IPS-NIHi7 (cell line): ENCODE data around the gene ZFPM1.

ENCODE experiments used
- DNase-seq: peaks from one replicate; pipeline ENCODE4 v3.0.0; 2012; ENCODE audit warnings: mixed read lengths; ENCODE audit errors: extremely low spot score

The ZFPM1 gene

DNA sequence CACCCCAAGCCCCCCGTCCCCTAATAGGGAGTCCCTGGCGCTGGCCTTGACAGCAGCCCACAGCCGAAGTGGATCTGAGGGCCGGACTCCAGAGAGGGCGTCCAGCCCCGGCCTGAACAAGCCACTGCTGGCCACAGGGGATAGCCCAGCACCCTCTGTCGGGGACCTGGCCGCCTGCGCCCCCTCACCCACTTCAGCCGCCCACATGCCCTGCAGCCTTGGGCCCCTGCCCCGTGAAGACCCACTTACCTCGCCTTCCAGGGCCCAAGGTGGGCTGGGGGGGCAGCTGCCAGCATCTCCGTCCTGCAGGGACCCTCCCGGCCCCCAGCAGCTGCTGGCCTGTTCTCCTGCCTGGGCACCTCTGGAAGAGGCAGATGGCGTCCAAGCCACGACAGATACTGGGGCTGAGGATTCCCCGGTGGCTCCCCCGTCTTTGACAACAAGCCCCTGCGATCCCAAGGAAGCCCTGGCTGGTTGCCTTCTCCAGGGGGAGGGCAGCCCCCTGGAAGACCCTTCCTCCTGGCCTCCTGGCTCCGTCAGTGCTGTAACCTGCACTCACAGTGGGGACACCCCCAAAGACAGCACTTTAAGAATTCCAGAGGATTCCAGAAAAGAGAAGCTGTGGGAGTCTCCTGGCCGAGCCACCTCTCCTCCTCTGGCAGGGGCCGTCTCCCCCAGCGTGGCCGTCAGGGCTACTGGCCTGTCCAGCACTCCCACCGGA is 19.3 kb upstream of the ZFPM1 start:
- DNase-seq: no peak

DNA sequence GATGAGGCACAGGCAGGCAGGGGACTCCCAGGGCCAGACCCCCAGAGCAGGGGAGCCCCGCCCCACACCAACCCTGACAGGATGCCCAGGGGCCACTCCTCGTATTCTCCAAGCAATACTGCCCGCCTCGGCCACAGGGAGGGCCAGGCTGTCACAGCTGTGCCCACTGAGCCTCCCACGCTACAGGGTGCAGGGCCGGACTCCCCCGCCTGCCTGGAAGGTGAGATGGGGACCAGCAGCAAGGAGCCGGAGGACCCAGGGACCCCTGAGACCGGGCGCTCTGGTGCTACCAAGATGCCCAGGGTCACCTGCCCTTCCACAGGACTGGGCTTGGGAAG is 18.8 kb upstream of the ZFPM1 start:
- DNase-seq: no peak

DNA sequence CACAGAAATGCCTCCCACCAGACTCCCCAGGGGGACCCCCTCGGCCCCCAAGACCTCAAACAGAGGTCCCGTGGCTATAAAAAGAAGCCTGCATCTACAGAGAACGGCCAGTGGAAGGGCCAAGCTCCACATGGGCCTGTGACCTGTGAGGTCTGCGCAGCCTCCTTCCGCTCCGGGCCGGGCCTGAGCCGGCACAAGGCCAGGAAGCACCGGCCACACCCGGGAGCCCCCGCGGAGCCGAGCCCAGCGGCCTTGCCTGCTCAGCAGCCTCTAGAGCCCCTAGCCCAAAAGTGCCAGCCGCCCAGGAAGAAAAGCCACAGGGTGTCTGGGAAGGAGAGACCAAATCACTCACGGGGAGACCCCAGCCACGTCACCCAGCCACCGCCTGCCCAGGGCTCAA is 18.3 kb upstream of the ZFPM1 start:
- no peak for DNase-seq

DNA sequence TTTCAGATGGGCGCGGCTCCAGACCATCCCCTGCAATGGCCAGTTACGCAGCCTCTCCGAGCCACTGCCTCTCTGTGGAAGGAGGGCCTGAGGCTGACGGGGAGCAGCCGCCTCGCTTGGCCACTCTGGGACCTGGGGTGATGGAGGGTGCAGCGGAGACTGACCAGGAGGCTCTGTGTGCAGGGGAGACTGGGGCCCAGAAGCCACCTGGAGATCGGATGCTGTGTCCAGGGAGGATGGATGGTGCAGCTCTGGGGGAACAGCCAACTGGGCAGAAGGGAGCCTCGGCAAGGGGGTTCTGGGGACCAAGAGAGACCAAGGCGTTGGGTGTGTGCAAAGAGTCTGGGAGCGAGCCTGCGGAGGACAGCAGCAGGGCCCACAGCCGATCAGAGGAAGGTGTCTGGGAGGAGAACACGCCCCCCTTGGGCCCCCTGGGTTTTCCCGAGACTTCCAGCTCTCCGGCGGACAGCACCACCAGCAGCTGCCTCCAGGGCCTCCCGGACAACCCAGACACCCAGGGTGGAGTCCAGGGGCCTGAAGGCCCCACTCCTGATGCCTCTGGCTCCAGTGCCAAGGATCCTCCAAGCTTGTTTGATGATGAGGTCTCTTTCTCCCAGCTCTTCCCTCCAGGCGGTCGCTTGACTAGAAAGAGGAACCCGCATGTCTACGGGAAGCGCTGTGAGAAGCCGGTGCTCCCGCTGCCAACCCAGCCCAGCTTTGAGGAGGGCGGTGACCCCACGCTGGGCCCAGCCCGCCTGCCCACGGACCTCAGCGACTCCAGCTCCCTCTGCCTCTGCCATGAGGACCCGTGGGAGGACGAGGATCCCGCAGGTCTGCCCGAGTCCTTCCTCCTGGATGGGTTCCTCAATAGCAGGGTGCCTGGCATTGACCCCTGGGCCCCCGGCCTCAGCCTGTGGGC is 17.4 kb upstream of the ZFPM1 start:
- DNase-seq: no peak

DNA sequence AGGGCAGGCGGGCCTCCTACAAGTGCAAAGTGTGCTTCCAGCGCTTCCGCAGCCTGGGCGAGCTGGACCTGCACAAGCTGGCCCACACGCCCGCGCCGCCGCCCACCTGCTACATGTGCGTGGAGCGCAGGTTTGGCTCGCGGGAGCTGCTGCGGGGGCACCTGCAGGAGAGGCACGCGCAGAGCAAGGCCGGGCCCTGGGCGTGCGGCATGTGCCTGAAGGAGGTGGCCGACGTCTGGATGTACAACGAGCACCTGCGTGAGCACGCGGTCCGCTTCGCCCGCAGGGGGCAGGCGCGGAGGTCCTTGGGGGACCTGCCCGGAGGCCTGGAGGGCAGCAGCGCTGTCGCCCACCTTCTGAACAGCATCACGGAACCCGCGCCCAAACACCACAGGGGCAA is 16.3 kb upstream of the ZFPM1 start:
- no peak for DNase-seq

DNA sequence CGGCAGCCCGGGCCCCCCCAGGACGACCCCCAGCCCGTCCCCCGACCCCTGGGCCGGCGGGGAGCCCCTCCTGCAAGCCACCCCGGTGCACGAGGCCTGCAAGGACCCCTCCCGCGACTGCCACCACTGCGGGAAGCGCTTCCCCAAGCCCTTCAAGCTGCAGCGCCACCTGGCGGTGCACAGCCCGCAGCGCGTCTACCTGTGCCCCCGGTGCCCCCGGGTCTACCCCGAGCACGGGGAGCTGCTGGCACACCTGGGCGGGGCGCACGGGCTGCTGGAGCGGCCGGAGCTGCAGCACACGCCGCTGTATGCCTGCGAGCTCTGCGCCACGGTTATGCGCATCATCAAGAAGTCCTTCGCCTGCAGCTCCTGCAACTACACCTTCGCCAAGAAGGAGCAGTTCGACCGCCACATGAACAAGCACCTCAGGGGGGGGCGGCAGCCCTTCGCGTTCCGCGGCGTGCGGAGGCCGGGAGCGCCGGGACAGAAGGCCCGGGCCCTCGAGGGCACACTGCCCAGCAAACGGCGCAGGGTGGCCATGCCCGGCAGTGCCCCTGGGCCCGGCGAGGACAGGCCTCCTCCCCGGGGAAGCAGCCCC is 15.6 kb upstream of the ZFPM1 start:
- DNase-seq: peak; percentile 93

- no peak for DNase-seq
Observed at GRCh38 chr16:88438084-88438870, 14.8 kb upstream of the ZFPM1 start.

GRCh38 chr16:88439016-88439415 is 14.1 kb upstream of the ZFPM1 start:
- no peak for DNase-seq

- DNase-seq: no peak
Observed at GRCh38 chr16:88439706-88440105, 13.4 kb upstream of the ZFPM1 start.

GRCh38 chr16:88440111-88440510 is 13.0 kb upstream of the ZFPM1 start:
- DNase-seq: no peak

GRCh38 chr16:88440686-88441405 is 12.2 kb upstream of the ZFPM1 start:
- DNase-seq: no peak

GRCh38 chr16:88441460-88441859 is 11.6 kb upstream of the ZFPM1 start:
- DNase-seq: no peak

DNA sequence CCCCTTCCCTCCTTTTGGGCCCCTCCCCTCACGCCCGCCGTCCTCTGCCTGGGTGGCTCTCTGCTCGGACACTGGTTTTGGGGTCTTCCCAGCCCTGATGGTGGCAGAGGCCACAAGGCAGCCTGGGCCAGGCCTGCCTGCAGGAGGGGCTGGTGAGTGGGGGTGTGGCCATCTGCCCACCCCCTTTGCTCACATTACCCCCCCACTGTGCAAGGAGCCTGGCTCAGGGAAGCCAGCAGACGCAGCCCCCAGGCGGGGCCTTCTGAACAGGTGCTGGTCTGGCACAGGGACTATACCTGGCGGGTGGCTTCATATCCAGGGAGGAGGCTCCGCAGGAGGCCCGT is 10.7 kb upstream of the ZFPM1 start:
- DNase-seq: no peak

DNA sequence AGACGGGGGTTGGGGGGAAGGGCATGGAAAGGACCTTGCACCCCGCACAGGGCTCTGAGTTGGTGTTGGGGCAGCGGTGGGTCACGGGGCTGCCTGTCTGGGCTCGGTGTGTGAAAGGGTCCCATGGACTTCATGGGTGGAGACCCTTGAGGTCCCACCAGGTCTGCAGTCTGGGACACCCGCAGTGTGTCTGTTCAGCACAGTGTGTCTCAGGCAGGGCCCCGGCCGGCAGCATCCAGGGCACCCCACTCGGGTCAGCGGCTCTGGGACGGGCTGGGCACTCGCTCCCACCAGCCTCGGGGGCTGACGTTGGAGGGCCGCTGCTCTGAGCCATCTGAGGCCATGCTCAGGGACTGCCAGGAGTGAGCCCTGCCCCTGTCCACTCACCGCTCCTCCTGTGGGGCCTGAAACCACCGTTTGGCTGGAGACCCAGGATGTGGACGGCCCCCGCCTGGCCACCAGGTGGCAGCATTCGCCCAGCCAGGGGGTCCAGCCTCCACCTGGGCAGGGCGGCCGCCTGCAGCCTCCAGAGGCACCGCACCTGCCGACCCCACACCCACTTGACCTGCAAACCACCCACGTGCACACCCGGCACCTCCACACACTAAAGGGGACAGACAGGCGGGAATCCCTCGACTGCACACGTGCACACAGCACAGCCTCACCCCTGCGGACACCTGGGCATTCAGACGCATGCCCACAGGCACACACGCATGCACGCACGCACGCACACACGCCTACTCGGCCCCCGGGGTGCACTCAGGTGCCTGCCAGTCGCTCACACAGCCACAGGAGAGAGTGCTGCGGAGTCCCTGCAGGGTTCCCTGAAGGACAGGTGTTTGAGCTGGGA is 10.1 kb upstream of the ZFPM1 start:
- DNase-seq: peak; percentile 94

- DNase-seq: no peak
Observed at GRCh38 chr16:88444826-88445582, 8.1 kb upstream of the ZFPM1 start.

- no peak for DNase-seq
Observed at GRCh38 chr16:88445583-88445960, 7.5 kb upstream of the ZFPM1 start.

- no peak for DNase-seq
Observed at GRCh38 chr16:88446061-88446460, 7.0 kb upstream of the ZFPM1 start.

DNA sequence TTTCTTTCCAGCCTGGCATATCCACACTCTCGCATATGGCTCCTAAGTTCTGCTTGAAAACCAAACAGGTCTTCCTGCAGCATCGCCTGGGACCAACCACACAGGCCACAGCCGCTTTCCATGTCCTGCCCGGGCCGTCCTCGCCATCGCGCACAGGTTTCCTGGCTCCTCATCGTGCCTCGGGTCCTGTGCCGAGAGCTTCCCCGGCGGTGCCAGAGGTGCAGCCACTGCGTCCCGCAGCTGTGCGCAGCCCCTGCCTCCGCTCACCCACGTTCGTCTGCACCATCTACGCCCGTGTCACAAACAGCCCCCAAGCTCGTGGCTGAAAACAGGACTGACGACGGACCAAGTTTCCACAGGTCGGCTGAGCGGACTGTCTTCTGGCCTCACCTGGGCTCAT is 6.3 kb upstream of the ZFPM1 start:
- DNase-seq: no peak

DNA sequence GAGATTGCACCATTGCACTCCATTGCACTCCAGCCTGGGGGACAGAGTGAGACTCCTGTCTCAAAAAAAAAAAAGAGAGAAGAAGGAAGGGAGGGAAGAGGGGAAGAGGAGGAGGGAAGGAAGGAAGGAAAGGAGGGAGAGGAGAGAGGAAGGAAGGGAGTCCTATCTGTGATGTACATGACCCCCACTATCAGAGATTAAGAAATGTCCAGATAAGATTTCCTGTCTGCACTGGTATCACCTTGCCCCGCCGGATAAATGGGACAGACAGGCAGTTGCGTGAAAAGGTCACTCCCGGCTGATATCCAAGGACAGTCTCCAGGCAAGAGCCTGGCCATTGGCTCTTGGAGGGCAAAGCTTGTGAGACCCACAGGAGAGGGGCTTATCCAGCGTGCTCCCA is 5.2 kb upstream of the ZFPM1 start:
- no peak for DNase-seq
